Embryonic facial prominence (tissue), 1 donor: ENCODE data around the gene EFNB2.

Experiments
- DNase-seq: peaks from one replicate; pipeline ENCODE4 v3.0.0-alpha.2; 2016; ENCODE audit errors: extremely low spot score

EFNB2 gene

GRCh38 chr13:106535552-106536243 lies at the start of gene EFNB2:
EFNB2 (minus strand) TSS chr13:106535662; CDS start chr13:106534964, 698 bp downstream.
- DNase-seq, result peak; percentile 85

- DNase-seq, result no peak
These were observed 45.8 kb upstream of the EFNB2 start for GRCh38 chr13:106581225-106581624.

- DNase-seq, result no peak
These were observed 40.4 kb upstream of the EFNB2 start for GRCh38 chr13:106575896-106576295.

- DNase-seq, result no peak
These were observed 38.4 kb upstream of the EFNB2 start for GRCh38 chr13:106573868-106574267.

- no peak for DNase-seq
These were observed 37.9 kb upstream of the EFNB2 start for GRCh38 chr13:106573284-106573846.

GRCh38 chr13:106570299-106570852 lies 34.9 kb upstream of the EFNB2 start:
- no peak for DNase-seq

GRCh38 chr13:106569233-106570095 lies 34.0 kb upstream of the EFNB2 start:
- DNase-seq, result no peak

- no peak for DNase-seq
These were observed 33.0 kb upstream of the EFNB2 start for GRCh38 chr13:106568299-106569003.

- DNase-seq, result peak; percentile 84
These were observed 32.2 kb upstream of the EFNB2 start, which contains the start of gene ARGLU1 for GRCh38 chr13:106567474-106568298. ARGLU1 (minus strand) TSS chr13:106568137; CDS start chr13:106567919, 218 bp downstream.

GRCh38 chr13:106566641-106567473 lies 31.4 kb upstream of the EFNB2 start:
- DNase-seq, result no peak

GRCh38 chr13:106565127-106565775 lies 29.8 kb upstream of the EFNB2 start:
- no peak for DNase-seq

- no peak for DNase-seq
These were observed 26.8 kb upstream of the EFNB2 start for GRCh38 chr13:106562301-106562700.

- DNase-seq, result no peak
These were observed 26.2 kb upstream of the EFNB2 start for GRCh38 chr13:106561551-106562170.

GRCh38 chr13:106560821-106561220 lies 25.4 kb upstream of the EFNB2 start:
- no peak for DNase-seq

GRCh38 chr13:106558527-106558926 lies 23.1 kb upstream of the EFNB2 start:
- DNase-seq, result no peak

- no peak for DNase-seq
These were observed 20.3 kb upstream of the EFNB2 start for GRCh38 chr13:106555631-106556328.

- DNase-seq, result no peak
These were observed 16.3 kb upstream of the EFNB2 start for GRCh38 chr13:106551751-106552150.

GRCh38 chr13:106551350-106551749 lies 15.9 kb upstream of the EFNB2 start:
- no peak for DNase-seq
